Stimulated activated CD8-positive, alpha-beta memory T cell treated with anti-CD3 and anti-CD28 coated beads, Interleukin-12 subunit alpha, Interleukin-12 subunit beta, amount 100 ng/mL, for 24 hours (primary cell): ENCODE data around the gene MESP1.
A peak's percentile ranks its signal among the peaks of the same experiment; 100 is the strongest.

Experiments
- DNase-seq: peaks from one replicate; pipeline ENCODE4 v3.0.0-alpha.2; 2020; ENCODE audit errors: extremely low read depth

MESP1 gene

DNA sequence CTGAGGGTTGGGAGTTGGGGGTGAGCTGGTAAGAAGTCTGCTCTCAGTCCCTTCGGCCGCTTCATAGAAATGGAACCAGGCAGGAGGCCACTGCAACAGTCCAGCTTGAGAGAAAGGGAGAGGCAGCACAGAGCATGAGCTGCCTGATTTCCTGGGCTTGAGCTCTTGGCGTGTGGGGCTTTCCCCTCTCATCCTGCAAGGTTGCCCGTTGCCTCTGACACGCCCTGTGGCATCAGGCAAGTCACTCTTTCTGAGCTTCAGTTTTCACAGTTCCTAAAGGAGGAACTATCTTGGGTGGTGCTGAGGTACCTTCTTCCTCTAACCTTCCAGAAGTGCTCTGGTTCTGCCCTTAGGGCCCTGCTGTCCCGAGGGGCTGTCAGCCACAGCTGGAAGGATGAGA is 30.0 kb upstream of the MESP1 start:
- DNase-seq: no peak

- DNase-seq: no peak
Observed at GRCh38 chr15:89780601-89781000, 29.6 kb upstream of the MESP1 start.

DNA sequence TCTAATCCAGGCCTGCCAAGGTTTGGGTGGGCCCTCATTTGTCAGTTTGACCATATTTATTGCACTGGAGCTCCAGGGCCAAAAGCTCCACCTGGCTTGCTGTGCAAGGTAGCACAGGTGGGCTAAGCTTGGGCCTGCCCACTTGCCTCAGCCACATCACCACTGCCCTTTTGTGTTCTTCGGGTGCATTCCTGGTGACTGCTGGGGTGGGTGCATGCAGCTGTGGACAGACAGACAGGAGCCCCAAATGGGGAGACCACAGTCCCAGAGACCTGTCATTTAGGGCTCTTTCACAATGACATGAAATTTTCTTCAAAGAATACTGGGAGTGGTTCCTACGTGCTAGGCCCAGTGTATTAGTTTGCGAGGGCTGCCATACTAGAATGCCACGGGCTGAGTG is 27.8 kb upstream of the MESP1 start:
- no peak for DNase-seq

GRCh38 chr15:89777782-89778380 is 26.8 kb upstream of the MESP1 start:
- no peak for DNase-seq

- DNase-seq: no peak
Observed at GRCh38 chr15:89777073-89777751, 26.2 kb upstream of the MESP1 start.

DNA sequence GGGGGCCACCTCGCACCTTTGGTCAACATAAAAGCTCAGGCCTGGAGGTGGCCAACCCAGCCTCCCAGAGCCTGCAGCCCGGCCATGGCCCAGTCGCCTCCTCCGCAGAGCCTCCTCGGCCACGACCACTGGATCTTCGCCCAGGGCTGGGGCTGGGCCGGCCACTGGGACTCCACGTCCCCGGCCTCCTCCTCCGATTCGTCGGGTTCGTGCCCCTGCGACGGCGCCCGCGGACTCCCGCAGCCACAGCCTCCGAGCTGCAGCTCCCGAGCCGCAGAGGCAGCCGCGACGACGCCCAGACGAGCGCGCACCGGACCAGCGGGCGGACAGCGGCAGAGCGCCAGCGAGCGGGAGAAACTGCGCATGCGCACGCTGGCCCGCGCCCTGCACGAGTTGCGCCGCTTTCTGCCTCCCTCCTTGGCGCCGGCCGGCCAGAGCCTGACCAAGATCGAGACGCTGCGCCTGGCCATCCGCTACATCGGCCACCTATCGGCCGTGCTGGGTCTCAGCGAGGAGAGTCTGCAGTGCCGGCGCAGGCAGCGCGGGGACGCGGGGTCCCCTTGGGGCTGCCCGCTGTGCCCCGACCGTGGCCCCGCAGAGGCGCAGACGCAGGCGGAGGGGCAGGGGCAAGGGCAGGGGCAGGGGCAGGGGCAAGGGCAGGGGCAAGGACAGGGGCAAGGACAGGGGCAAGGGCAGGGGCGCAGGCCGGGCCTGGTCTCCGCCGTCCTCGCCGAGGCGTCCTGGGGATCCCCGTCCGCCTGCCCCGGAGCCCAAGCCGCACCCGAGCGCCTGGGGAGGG is 25.4 kb upstream of the MESP1 start, which contains the start of gene MESP2:
TSS of gene MESP2 (plus strand) at position 59 of the 799 bp plus-strand sequence. CDS start at position 85, 26 bp downstream.
- DNase-seq: peak; percentile 7

GRCh38 chr15:89775815-89776214 is 24.8 kb upstream of the MESP1 start:
- no peak for DNase-seq

- DNase-seq: no peak
Observed at GRCh38 chr15:89774492-89774891, 23.4 kb upstream of the MESP1 start.

GRCh38 chr15:89772932-89773583 is 22.0 kb upstream of the MESP1 start:
- no peak for DNase-seq

- no peak for DNase-seq
Observed at GRCh38 chr15:89770041-89770440, 19.0 kb upstream of the MESP1 start.

GRCh38 chr15:89769366-89769765 is 18.3 kb upstream of the MESP1 start:
- DNase-seq: no peak

DNA sequence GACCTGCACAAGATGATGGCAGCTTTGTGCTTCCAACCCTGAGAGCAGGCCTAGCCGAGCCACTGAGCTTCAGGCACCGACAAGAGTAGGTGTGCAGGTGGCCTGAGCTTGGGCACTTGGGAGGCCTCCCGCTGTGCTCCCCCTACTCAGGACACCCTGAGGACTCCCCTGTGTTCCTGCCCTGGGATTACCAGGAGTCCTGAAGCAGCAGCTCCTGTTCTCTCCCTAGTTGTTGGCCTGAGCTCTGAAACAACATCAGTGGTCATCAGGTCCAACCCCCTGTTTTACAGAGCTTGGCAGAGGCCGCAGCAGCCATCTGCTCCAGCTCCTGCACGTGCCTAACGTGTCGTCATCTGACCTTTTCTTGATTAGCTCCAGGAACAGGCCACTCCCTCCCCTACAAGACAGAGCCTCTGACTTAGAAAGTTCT is 17.0 kb upstream of the MESP1 start:
- no peak for DNase-seq

DNA sequence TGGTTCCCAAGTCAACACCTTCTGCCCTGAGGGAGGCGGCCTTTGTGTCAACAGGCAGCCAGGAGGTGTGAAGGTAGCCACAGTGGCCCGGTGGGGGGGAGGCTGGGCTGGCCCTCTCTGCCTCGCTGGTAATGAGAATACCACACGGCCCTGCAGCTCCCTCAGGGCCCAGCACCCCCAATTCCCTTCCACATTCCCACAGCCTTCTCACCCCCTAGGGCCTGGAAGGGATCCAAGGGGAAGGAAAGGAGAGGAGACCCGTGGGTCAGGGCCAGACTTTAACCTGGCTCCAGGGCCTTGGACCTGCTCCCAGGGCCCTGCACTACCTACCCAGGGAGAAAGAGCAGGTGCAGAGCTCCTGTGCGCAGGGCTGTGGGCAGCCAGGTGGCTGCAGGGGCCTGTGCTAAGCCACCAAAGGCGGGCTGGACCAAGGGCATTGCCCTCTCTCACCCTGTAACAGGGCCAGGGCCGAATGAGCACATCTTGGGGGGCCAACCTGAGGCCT is 16.4 kb upstream of the MESP1 start:
- no peak for DNase-seq

DNA sequence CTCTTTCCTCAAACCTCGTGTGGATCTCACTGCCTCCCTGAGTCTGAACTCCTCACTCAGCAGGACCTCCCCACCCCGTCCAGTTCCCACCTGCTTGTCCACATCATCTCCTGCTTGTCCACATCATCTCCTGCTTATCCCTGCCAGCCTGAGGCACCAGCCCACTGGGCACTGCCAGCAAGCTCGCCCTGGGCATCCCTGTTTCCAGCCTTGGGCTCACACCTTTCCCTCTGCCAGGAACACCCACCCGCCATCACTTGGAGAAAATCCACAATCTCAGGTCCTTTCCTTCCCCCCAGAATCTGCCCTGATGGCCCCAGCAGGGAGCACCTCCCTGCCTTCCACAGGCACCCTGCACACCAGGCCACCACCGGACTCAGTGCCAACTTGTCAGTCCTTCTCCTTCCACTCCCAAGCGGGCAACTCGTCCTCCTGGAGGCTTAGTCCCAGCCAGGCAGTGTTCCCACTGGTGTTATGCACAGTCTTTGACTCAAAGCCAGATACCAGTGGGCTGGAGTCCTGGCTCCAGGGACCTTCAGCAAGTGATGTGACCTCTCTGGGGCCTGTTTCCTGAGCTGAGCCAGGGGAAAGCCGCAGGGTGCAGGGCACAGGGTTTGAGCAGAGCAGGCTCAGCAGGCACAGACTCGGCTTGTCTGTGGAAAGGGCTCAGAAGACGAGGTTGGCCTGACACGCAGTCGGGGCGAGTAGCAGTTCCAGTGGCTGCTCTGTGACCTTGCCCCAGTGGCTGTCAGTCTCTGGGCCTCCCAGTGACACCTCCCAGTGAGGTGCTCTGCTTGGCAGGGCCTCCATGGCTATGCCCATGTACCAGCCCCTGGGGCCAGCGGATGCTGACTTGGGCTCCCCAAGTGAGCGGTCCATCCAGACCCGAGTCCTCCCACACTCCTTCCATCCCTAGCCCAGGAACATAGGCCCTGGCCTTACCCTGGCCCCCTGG is 15.6 kb upstream of the MESP1 start:
- DNase-seq: no peak

- DNase-seq: no peak
Observed at GRCh38 chr15:89765694-89766093, 14.6 kb upstream of the MESP1 start.

- no peak for DNase-seq
Observed at GRCh38 chr15:89761929-89762328, 10.9 kb upstream of the MESP1 start.

- no peak for DNase-seq
Observed at GRCh38 chr15:89761009-89761831, 10.2 kb upstream of the MESP1 start.

DNA sequence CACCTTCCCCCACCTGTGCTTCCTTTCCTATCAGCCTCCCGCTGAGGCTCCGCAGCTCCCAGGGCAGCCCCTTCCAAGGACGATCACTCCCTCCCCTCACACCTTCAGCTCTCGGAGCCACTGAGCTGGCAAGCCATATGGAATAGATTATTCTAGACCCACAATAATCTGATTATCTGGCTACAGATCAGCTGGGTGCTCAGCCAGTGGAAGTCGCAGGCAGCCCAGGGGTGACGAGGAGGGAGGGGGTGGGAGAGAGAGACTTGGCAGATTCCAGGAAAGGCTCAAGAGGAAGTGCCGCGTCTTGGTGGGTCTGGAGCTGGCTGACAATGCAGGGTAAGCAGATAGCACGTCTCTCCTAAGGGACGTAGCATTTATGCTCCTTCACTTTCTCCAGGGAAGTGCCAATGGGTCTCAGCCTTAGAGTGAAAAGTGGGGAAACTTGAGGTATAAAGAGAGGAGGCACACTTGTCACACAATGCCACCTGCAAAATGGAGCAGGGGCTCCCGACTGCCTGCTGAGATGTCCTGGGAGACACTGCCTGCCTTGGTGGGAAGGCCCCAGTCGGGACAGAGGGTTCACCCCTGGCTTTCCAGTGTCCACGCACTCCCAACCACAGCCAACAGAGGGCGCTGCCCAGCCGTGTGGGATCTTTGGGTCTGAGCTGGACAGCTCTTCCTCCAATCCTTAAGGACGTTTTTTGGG is 9.4 kb upstream of the MESP1 start:
- no peak for DNase-seq

DNA sequence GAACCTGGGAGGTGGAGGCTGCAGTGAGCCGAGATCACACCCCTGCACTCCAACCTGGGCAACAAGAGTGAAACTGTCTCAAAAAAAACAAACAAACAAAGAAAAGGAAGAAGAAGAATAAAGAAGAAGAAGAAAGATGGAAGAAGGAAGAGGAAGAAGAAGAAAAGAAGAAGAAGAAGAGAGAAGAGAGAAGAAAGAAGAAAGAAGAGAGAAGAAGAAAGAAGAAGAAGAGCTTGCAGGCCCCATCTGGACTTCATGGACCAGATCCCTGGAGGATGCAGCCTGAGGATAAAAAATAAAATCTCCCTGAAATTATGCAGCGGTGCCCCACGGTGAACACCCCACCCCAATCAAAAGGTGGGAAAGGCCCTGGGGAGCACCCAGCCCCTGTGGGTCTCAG is 8.8 kb upstream of the MESP1 start:
- DNase-seq: no peak
